NK-92 treated with Interleukin-12 subunit alpha and Interleukin-12 subunit beta, amount 100 ng/mL, for 24 hours (cell line): ENCODE results near the gene PPIP5K1.

ENCODE experiments used
- DNase-seq: peaks from one replicate; lab custom pipeline; 2025; lab: John Stamatoyannopoulos, UW

The PPIP5K1 gene

GRCh38 chr15:43488790-43489189 is 101.2 kb downstream of the PPIP5K1 start:
- DNase-seq: no peak

- DNase-seq: no peak
Observed at GRCh38 chr15:43487271-43487895, 102.6 kb downstream of the PPIP5K1 start.

- DNase-seq: no peak
Observed at GRCh38 chr15:43484455-43484854, 105.6 kb downstream of the PPIP5K1 start.
